ENCODE results near the gene SLC7A11. TPM values are rescaled to one million over a fixed set of nuclear protein-coding genes. Genes with fewer than 3 reads are reported as not detected.
A peak's percentile ranks its signal among the peaks of the same experiment; 100 is the strongest.
"Not testable (repeated sequence)": the region's sequence is repeated elsewhere in the genome, so short reads cannot be mapped to it uniquely, and the experiment has no call there.

SLC7A11 gene
- total RNA-seq, 1 donor from 2014 or later, result 26.5 TPM

DNA sequence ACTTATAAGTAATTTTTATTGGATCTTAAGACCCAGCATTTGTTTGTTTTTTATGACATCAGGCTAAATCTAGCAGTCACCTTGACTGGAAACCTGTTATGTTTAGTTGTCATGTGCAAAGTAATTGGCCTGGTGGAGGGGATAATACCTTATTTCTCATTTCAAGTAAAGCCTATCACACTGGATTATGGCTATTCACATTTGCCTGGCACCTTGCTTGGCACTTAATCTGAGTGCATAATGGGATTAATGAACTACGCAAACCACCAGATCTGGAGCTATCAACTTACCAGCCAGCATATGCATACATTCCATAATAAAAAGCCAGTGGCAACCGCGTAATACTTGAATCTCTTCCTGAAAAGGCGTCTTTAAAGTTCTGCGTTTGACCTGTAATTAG is 23.2 kb downstream of the SLC7A11 start:
- no peak overlapping the region for H3K4me3 Mint-ChIP-seq (ENCODE audit: unreplicated experiment)
- no peak for DNase-seq (ENCODE audit: extremely low spot score, unreplicated experiment)
- H3K27ac Mint-ChIP-seq (ENCODE audit: unreplicated experiment), result no peak overlapping the region
- H3K9me3 Mint-ChIP-seq (ENCODE audit: unreplicated experiment), result no peaks in the 10 kb centered on the region
- TF ChIP-seq, protein P1, sequence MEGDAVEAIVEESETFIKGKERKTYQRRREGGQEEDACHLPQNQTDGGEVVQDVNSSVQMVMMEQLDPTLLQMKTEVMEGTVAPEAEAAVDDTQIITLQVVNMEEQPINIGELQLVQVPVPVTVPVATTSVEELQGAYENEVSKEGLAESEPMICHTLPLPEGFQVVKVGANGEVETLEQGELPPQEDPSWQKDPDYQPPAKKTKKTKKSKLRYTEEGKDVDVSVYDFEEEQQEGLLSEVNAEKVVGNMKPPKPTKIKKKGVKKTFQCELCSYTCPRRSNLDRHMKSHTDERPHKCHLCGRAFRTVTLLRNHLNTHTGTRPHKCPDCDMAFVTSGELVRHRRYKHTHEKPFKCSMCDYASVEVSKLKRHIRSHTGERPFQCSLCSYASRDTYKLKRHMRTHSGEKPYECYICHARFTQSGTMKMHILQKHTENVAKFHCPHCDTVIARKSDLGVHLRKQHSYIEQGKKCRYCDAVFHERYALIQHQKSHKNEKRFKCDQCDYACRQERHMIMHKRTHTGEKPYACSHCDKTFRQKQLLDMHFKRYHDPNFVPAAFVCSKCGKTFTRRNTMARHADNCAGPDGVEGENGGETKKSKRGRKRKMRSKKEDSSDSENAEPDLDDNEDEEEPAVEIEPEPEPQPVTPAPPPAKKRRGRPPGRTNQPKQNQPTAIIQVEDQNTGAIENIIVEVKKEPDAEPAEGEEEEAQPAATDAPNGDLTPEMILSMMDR (IDR thresholded peaks at IDR 0.05), result no peak
- peaks cover 66% of the 10 kb centered on the region for H3K4me1 Mint-ChIP-seq (ENCODE audit: unreplicated experiment)
- H3K36me3 Mint-ChIP-seq (ENCODE audit: unreplicated experiment), result peaks cover 35% of the 10 kb centered on the region
- H3K27me3 Mint-ChIP-seq (ENCODE audit: unreplicated experiment), result no peaks in the 10 kb centered on the region

DNA sequence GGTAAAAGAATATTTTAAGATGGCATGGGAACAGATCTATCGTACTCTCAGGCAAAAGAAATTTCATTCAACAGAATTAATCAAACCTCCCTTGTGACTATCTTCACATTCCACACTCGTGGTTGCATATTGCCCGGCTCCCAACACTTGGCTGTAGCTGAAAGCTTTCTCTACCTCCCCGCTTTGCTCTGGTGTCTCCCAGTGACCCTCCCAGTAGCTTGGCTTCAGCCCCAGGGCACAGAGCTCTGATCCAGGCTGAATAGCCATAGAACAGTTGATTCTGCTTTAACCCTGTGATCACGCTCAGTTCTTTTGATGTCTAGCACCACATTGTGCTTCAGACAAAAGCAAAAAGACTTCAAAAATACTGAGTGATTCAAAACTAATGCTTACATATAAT is 24.6 kb downstream of the SLC7A11 start:
- no peak for DNase-seq (ENCODE audit: extremely low spot score, unreplicated experiment)
- TF ChIP-seq, protein P1 (IDR thresholded peaks at IDR 0.05), result no peak
- peaks cover 40% of the 10 kb centered on the region for H3K36me3 Mint-ChIP-seq (ENCODE audit: unreplicated experiment)
- no peaks in the 10 kb centered on the region for H3K9me3 Mint-ChIP-seq (ENCODE audit: unreplicated experiment)
- peaks cover 55% of the 10 kb centered on the region for H3K4me1 Mint-ChIP-seq (ENCODE audit: unreplicated experiment)
- H3K4me3 Mint-ChIP-seq (ENCODE audit: unreplicated experiment), result peak overlapping the region; percentile 38
- peak overlapping the region; percentile 81 for H3K27ac Mint-ChIP-seq (ENCODE audit: unreplicated experiment)
- H3K27me3 Mint-ChIP-seq (ENCODE audit: unreplicated experiment), result no peaks in the 10 kb centered on the region

DNA sequence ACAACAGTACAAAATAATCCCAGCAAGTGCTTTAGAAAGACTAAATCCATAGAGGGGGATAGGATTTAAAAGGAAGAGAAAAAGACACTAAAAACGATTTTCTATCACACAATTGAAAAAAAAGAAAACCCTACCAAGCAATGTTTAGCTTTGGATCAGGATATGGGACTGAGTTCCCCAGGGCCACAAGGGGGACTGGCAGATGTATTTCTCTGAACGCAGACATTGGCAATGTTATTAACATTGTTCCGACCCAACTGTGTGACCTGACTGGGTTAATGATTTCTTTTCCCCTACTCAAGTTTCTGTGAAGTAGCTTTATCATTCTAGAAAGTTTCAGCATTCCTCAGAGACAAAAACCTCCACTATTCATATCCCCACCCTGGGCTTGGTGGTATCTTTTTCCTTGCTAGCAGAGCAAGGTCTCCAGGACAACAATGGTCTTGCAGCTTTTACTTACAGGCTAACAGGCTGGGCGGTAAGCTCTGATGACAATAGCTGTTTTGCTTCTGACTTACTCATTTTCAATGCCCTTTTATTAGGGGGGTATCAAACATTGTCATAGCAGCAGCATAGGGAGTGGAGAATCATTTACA is 25.8 kb downstream of the SLC7A11 start:
- H3K4me1 Mint-ChIP-seq (ENCODE audit: unreplicated experiment), result peaks cover 43% of the 10 kb centered on the region
- peak overlapping the region; percentile 81 for H3K27ac Mint-ChIP-seq (ENCODE audit: unreplicated experiment)
- no peak for DNase-seq (ENCODE audit: extremely low spot score, unreplicated experiment)

DNA sequence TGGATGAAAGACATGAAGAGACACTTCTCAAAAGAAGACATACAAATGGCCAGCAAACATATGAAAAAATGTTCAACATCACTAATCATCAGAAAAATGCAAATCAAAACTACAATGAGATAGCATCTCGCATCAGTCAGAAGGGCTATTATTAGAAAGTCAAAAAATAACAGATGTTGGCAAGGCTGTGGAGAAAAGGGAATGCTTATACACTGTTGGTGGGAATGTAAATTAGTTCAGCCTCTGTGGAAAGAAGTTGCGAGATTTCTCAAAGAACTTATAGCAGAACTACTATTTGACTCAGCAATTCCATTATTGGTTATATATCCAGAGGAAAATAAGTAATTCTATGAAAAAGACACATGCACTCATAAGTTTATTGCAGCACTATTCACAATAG is 31.6 kb downstream of the SLC7A11 start:
- not testable (repeated sequence) for H3K9me3 Mint-ChIP-seq (ENCODE audit: unreplicated experiment); H3K4me3 Mint-ChIP-seq (ENCODE audit: unreplicated experiment); H3K27me3 Mint-ChIP-seq (ENCODE audit: unreplicated experiment); DNase-seq (ENCODE audit: extremely low spot score, unreplicated experiment)
- H3K4me1 Mint-ChIP-seq (ENCODE audit: unreplicated experiment), result peaks cover 21% of the 10 kb centered on the region
- peaks cover 31% of the 10 kb centered on the region for H3K36me3 Mint-ChIP-seq (ENCODE audit: unreplicated experiment)
- peak overlapping the region; percentile 66 for H3K27ac Mint-ChIP-seq (ENCODE audit: unreplicated experiment)

More for the DNA sequence above, 25.8 kb downstream of the SLC7A11 start:
- TF ChIP-seq, protein P1 (IDR thresholded peaks at IDR 0.05), result peak; percentile 26
- Mint-ChIP-seq H3K4me3 (ENCODE audit: unreplicated experiment) (no peak overlapping the region), H3K36me3 (ENCODE audit: unreplicated experiment) (peaks cover 47% of the 10 kb centered on the region), H3K9me3 (ENCODE audit: unreplicated experiment) (no peaks in the 10 kb centered on the region), H3K27me3 (ENCODE audit: unreplicated experiment) (no peaks in the 10 kb centered on the region)

DNA sequence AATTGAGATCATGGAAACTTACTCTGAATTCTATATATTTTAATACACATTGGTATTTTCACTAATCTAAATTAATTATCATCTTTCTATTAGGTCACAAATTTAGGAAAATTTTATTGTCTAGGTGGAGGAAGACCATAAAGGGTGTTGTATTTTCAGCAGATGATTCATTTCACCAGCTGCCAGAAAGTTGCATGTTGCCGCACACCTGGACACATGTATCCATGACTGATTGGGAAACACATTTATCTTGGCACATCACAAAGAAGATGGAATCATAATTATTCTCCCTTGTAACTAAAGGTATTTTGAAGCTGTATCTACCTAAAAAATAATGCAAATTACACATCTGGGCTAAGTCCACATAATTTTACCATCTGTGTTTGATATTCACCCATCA is 33.1 kb downstream of the SLC7A11 start:
- Mint-ChIP-seq H3K27ac (ENCODE audit: unreplicated experiment) (no peak overlapping the region), H3K9me3 (ENCODE audit: unreplicated experiment) (peaks cover 6% of the 10 kb centered on the region), H3K4me3 (ENCODE audit: unreplicated experiment) (no peak overlapping the region), H3K36me3 (ENCODE audit: unreplicated experiment) (peaks cover 31% of the 10 kb centered on the region), H3K27me3 (ENCODE audit: unreplicated experiment) (no peaks in the 10 kb centered on the region), H3K4me1 (ENCODE audit: unreplicated experiment) (peaks cover 13% of the 10 kb centered on the region)
- TF ChIP-seq, protein P1 (IDR thresholded peaks at IDR 0.05), result no peak
- no peak for DNase-seq (ENCODE audit: extremely low spot score, unreplicated experiment)

Measured in osteocyte (in vitro differentiated cells).